Spinal cord (tissue), 10 donors: ENCODE results near the gene PPP2R2C. TPM values are rescaled to one million over a fixed set of nuclear protein-coding genes. Genes with fewer than 3 reads are reported as not detected.
A peak's percentile ranks its signal among the peaks of the same experiment; 100 is the strongest.

ENCODE experiments used
- DNase-seq, 6 donors: peaks; one replicate each; pipeline versions ENCODE4 v3.0.0 to v3.0.0-alpha.2; 2013 to 2015; ENCODE audit warnings: low spot score in 6 of 6, low read depth in 4 of 6
- H3K27ac ChIP-seq: one replicate; pipeline ENCODE4 v1.5.1; 2013; ENCODE audit warnings: low read depth, low read length, control low read depth
- H3K27me3 ChIP-seq: one replicate; pipeline ENCODE4 v1.6.1; 2013; ENCODE audit warnings: low read length; ENCODE audit not compliant: control insufficient read depth, insufficient read depth
- H3K36me3 ChIP-seq: one replicate; pipeline ENCODE4 v1.6.1; 2013; ENCODE audit warnings: low read length; ENCODE audit not compliant: control insufficient read depth, insufficient read depth
- H3K4me1 ChIP-seq: one replicate; pipeline ENCODE4 v1.6.1; 2013; ENCODE audit warnings: low read length; ENCODE audit not compliant: control insufficient read depth, insufficient read depth
- H3K4me3 ChIP-seq: one replicate; pipeline ENCODE4 v1.5.1; 2013; ENCODE audit warnings: low read depth, low read length, control low read depth
- H3K9me3 ChIP-seq: one replicate; pipeline ENCODE4 v1.6.1; 2013; ENCODE audit warnings: low read length; ENCODE audit not compliant: control insufficient read depth, insufficient read depth
- WGBS: methylation state at CpG from one replicate; pipeline ENCODE4 v1.1.5; 2013; ENCODE audit warnings: missing lambda C conversion rate; ENCODE audit not compliant: insufficient coverage; 5-methylcytosine and 5-hydroxymethylcytosine counted together
- polyA plus RNA-seq, 2 donors: library from polyadenylated mRNA; unstranded; fragments of 120-200 nt; gene quantifications; one replicate each; pipeline ENCODE4 v1.2.1, GENCODE V29; 2013; ENCODE audit not compliant: insufficient read length in 2 of 2
- total RNA-seq, 2 donors: library from RNA; depleted of rRNA in 1 of 2; stranded (reverse); fragments of 120-200 nt in 1 of 2; fragments of >200 nt in 1 of 2; gene quantifications; one replicate each; pipeline versions ENCODE4 v1.2.3 to v1.2.4, GENCODE V29; 2013 to 2014
- donor health status: healthy.

The PPP2R2C gene
- total and polyA plus RNA-seq, 4 donors: 17.2 to 114 (median 75.1) TPM

GRCh38 chr4:6480534-6481088 lies 8.2 kb upstream of the PPP2R2C start:
- H3K4me1 ChIP-seq: no peaks in the 10 kb centered on the region
- WGBS: no CpG with 5 or more reads among the region's 4 CpGs

GRCh38 chr4:6478546-6479220 lies 6.3 kb upstream of the PPP2R2C start:
- H3K9me3 ChIP-seq: no peaks in the 10 kb centered on the region
- H3K27me3 ChIP-seq: no peaks in the 10 kb centered on the region
- H3K36me3 ChIP-seq: no peaks in the 10 kb centered on the region
- H3K4me3 ChIP-seq: no peak overlapping the region
- 66% methylated on average over 14 of the region's 17 CpGs for WGBS
- no peak overlapping the region for H3K27ac ChIP-seq
- DNase-seq: no peak
- H3K4me1 ChIP-seq: peaks cover 2% of the 10 kb centered on the region

More at GRCh38 chr4:6480534-6481088, 8.2 kb upstream of the PPP2R2C start:
- Histone ChIP-seq H3K27ac (no peak overlapping the region), H3K9me3 (peaks cover 4% of the 10 kb centered on the region), H3K27me3 (no peaks in the 10 kb centered on the region), H3K4me3 (no peak overlapping the region), H3K36me3 (no peaks in the 10 kb centered on the region)
- DNase-seq: no peak

- Histone ChIP-seq H3K27ac (no peak overlapping the region), H3K36me3 (no peaks in the 10 kb centered on the region), H3K4me1 (peaks cover 14% of the 10 kb centered on the region), H3K27me3 (peaks cover 4% of the 10 kb centered on the region), H3K9me3 (no peaks in the 10 kb centered on the region), H3K4me3 (no peak overlapping the region)
- 88% methylated on average over 4 of the region's 4 CpGs for WGBS
- DNase-seq: no peak
Observed at GRCh38 chr4:6476893-6477292, 4.5 kb upstream of the PPP2R2C start.

GRCh38 chr4:6475492-6476020 lies 3.1 kb upstream of the PPP2R2C start:
- no peak overlapping the region for H3K27ac ChIP-seq
- peaks cover 22% of the 10 kb centered on the region for H3K4me1 ChIP-seq
- no peak overlapping the region for H3K4me3 ChIP-seq
- 88% methylated on average over 9 of the region's 11 CpGs for WGBS
- H3K27me3 ChIP-seq: peaks cover 10% of the 10 kb centered on the region
- no peaks in the 10 kb centered on the region for H3K36me3 ChIP-seq
- DNase-seq: no peak
- no peaks in the 10 kb centered on the region for H3K9me3 ChIP-seq

GRCh38 chr4:6474705-6475457 lies 2.5 kb upstream of the PPP2R2C start:
- Histone ChIP-seq H3K4me1 (peaks cover 28% of the 10 kb centered on the region), H3K9me3 (no peaks in the 10 kb centered on the region), H3K4me3 (no peak overlapping the region), H3K27ac (no peak overlapping the region), H3K36me3 (no peaks in the 10 kb centered on the region), H3K27me3 (peaks cover 11% of the 10 kb centered on the region)
- DNase-seq: no peak
- 93% methylated on average over 7 of the region's 9 CpGs for WGBS

GRCh38 chr4:6474053-6474568 lies 1.7 kb upstream of the PPP2R2C start:
- Histone ChIP-seq H3K27ac (no peak overlapping the region), H3K4me3 (no peak overlapping the region), H3K4me1 (peaks cover 30% of the 10 kb centered on the region), H3K36me3 (no peaks in the 10 kb centered on the region), H3K27me3 (peaks cover 14% of the 10 kb centered on the region), H3K9me3 (no peaks in the 10 kb centered on the region)
- DNase-seq: peak in 1 of 6 donors; percentile 29
- WGBS: 43% methylated on average over 5 of the region's 5 CpGs

GRCh38 chr4:6473264-6474052 lies 1.0 kb upstream of the PPP2R2C start:
- H3K4me1 ChIP-seq: peaks cover 30% of the 10 kb centered on the region
- no peaks in the 10 kb centered on the region for H3K36me3 ChIP-seq
- peaks cover 14% of the 10 kb centered on the region for H3K27me3 ChIP-seq
- no peak overlapping the region for H3K27ac ChIP-seq
- no peak for DNase-seq
- H3K4me3 ChIP-seq: no peak overlapping the region
- no peaks in the 10 kb centered on the region for H3K9me3 ChIP-seq
- WGBS: 41% methylated on average over 8 of the region's 9 CpGs

GRCh38 chr4:6472008-6472386 lies 417 bp downstream of the PPP2R2C start:
- DNase-seq: peak in 1 of 6 donors; percentile 57
- Histone ChIP-seq H3K27me3 (peaks cover 14% of the 10 kb centered on the region), H3K4me3 (no peak overlapping the region)

More at GRCh38 chr4:6472008-6472386, 417 bp downstream of the PPP2R2C start:
- peaks cover 30% of the 10 kb centered on the region for H3K4me1 ChIP-seq
- no peak overlapping the region for H3K27ac ChIP-seq
- WGBS: 0% methylated on average over 27 of the region's 44 CpGs
- no peaks in the 10 kb centered on the region for H3K36me3 ChIP-seq
- no peaks in the 10 kb centered on the region for H3K9me3 ChIP-seq
